WERI-Rb-1 (cell line): Measurements from ENCODE around the gene ZSCAN20.

Experiments used
- DNase-seq: peaks from one replicate; pipeline ENCODE4 v3.0.0-alpha.2; 2020
- H3K27ac ChIP-seq: fragments of 250-450 bp; sonication (Bioruptor Pico); 2 replicates; pipeline ENCODE4 v1.5.1; 2020; ENCODE audit warnings: mild to moderate bottlenecking, moderate library complexity
- H3K27me3 ChIP-seq: fragments of 250-450 bp; sonication (Bioruptor Pico); 2 replicates; pipeline ENCODE4 v1.5.1; 2021; ENCODE audit warnings: mild to moderate bottlenecking, low read depth, moderate library complexity; ENCODE audit not compliant: insufficient read depth, severe bottlenecking
- H3K36me3 ChIP-seq: fragments of 250-450 bp; sonication (Bioruptor Pico); 2 replicates; pipeline ENCODE4 v1.5.1; 2020; ENCODE audit warnings: mild to moderate bottlenecking, moderate library complexity
- H3K4me3 ChIP-seq: 2 replicates; pipeline ENCODE4 v1.5.1; 2011; ENCODE audit warnings: low read depth, mild to moderate bottlenecking, control low read depth, low read length
- H3K9me3 ChIP-seq: fragments of 250-450 bp; sonication (Bioruptor Pico); 2 replicates; pipeline ENCODE4 v1.5.1; 2021; ENCODE audit warnings: mild to moderate bottlenecking, moderate library complexity; ENCODE audit not compliant: severe bottlenecking
- TF ChIP-seq, protein P1 (sequence below): IDR thresholded peaks from 2 replicates; pipeline ENCODE4 v1.5.1; 2011; ENCODE audit warnings: low read depth, mild to moderate bottlenecking, control low read depth, inconsistent platforms, low read length

ZSCAN20 gene

DNA sequence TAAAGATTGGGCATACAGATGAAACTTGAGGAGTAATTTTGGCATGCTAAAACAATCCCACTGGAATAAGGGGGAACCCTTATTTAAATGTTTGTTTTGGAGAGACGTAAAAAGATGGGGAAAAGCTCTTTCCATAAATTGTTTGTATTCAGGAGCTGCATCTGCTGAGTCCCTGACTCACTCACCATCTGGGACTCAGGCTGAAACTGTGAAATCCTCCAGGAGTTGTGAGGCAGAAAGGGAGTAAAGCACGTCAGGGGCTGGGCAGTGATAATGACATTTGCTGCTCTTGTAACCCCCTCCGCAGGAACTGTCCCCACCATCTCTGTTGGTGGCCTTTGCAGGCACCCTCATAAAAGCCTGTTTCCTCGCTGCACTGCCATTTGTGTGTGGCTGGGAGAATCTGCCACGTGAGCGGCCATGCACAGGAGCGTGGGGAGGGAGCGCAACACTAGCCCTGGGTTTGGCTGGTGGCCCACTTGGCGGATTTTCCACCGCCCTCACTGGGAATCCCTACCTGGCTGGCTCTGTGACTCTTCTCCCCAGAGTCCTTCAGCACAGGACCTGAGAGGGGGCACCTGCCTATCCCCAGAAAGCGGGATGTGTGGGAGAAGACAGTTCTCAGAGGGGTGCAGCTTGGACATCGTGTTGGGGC is 45.3 kb downstream of the ZSCAN20 start:
- Histone ChIP-seq H3K27me3 (peaks cover 15% of the 10 kb centered on the region), H3K4me3 (no peak overlapping the region), H3K36me3 (no peaks in the 10 kb centered on the region), H3K9me3 (no peaks in the 10 kb centered on the region), H3K27ac (no peak overlapping the region)
- TF ChIP-seq, protein P1, sequence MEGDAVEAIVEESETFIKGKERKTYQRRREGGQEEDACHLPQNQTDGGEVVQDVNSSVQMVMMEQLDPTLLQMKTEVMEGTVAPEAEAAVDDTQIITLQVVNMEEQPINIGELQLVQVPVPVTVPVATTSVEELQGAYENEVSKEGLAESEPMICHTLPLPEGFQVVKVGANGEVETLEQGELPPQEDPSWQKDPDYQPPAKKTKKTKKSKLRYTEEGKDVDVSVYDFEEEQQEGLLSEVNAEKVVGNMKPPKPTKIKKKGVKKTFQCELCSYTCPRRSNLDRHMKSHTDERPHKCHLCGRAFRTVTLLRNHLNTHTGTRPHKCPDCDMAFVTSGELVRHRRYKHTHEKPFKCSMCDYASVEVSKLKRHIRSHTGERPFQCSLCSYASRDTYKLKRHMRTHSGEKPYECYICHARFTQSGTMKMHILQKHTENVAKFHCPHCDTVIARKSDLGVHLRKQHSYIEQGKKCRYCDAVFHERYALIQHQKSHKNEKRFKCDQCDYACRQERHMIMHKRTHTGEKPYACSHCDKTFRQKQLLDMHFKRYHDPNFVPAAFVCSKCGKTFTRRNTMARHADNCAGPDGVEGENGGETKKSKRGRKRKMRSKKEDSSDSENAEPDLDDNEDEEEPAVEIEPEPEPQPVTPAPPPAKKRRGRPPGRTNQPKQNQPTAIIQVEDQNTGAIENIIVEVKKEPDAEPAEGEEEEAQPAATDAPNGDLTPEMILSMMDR = no peak
- DNase-seq = no peak

DNA sequence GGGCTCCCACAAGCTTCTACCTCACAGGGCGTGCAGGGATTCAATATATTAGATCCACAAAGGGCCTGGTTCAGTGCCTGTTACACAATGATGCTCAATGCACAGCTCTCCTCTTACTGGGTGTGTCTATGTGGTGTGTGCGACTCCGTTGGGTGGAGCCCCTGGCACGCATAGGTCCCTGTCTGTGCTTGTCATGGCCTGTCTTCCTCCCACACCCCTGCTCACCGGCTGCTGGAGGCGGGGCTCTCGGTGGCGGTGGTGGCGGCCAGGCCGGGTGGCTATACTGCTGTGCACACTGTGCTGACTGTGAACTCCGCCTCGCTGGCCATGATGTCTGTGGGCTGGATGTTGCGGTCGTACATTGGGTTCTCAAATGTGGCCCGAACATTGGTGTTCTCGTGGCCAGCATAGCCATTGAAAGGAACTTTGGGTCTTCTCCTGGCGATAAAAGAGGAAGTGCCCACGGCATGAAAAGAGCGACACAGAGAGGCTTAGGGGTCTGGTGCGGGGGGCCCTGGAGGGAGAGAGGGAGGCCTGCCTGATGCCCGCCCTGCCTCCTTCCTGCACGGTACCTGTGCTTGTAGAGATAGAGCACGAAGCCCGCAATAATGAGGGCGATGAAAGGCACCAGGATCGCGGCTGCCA is 46.9 kb downstream of the ZSCAN20 start:
- TF ChIP-seq, protein P1 = no peak
- H3K9me3 ChIP-seq = no peaks in the 10 kb centered on the region
- H3K27me3 ChIP-seq = peaks cover 30% of the 10 kb centered on the region
- H3K27ac ChIP-seq = no peak overlapping the region
- no peaks in the 10 kb centered on the region for H3K36me3 ChIP-seq
- no peak overlapping the region for H3K4me3 ChIP-seq
- no peak for DNase-seq

DNA sequence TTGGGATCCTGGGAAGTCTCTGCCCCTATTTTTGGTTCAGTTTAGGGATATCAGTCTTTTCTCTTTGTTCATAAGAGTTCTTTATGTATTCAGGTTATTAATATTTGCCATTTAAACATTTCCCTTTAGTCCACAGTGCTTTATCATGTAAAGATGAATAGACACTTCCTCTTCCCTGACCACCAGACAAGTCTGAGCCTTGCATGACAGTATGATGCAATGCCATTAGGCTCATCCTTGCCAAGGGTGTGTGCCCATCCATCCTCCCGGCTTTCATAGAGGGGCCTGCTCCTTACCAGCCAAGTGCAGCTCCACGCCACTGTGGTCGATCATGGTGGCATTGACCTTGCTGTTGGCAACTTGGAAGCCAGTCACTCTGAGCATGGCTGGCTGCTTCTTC is 52.1 kb downstream of the ZSCAN20 start:
- TF ChIP-seq, protein P1 = no peak
- no peak for DNase-seq

DNA sequence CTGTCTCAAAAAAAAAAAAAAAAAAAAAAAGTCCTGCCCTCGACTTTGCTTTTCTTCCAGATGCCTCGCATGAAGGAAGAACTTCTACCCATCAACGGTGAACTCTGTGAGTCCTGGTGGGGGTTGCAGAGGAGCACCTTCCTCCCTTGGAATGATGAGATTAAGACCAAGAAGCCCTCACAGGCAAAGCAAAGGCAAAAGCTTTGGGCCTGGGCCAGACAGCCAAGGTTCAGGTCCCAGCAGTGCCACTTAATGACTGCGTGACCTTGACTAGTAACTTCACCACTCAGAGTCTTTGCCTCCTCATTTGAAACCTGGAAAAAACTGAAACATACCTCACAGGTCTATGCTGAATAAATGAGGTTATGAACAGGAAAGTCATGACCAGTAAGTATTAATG is 55.5 kb downstream of the ZSCAN20 start:
- TF ChIP-seq, protein P1 = no peak
- Histone ChIP-seq H3K9me3 (peaks cover 3% of the 10 kb centered on the region), H3K27ac (no peak overlapping the region), H3K36me3 (no peaks in the 10 kb centered on the region), H3K4me3 (no peak overlapping the region), H3K27me3 (peaks cover 77% of the 10 kb centered on the region)
- no peak for DNase-seq

More for the DNA sequence above, 52.1 kb downstream of the ZSCAN20 start:
- no peaks in the 10 kb centered on the region for H3K36me3 ChIP-seq
- no peak overlapping the region for H3K4me3 ChIP-seq
- peaks cover 72% of the 10 kb centered on the region for H3K27me3 ChIP-seq
- no peaks in the 10 kb centered on the region for H3K9me3 ChIP-seq
- H3K27ac ChIP-seq = no peak overlapping the region

DNA sequence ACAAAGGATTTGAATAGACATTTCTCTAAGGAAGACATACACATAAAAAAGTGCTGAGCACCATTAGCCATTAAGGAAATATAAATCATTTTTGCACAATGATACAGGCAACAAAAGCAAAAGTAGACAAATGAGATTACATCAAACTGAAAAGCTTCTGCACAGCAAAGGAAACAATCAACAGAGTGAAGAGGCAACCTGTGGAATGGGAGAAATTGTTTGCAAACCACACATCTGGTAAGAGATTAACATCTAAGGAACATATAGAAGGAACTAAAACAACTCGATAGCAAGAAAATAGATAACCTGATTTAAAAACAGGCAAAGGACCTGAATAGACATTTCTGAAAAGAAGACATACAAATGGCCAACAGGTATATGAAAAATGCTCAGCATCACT is 57.5 kb downstream of the ZSCAN20 start:
- H3K27ac ChIP-seq = no peak overlapping the region
- no peaks in the 10 kb centered on the region for H3K36me3 ChIP-seq
- TF ChIP-seq, protein P1 = no peak

More for the DNA sequence above, 57.5 kb downstream of the ZSCAN20 start:
- Histone ChIP-seq H3K4me3 (no peak overlapping the region), H3K27me3 (peaks cover 75% of the 10 kb centered on the region), H3K9me3 (peaks cover 3% of the 10 kb centered on the region)
- DNase-seq = no peak
